IMR-90 (cell line): ENCODE data around the gene LAMA2. TPM values are rescaled to one million over a fixed set of nuclear protein-coding genes. Genes with fewer than 3 reads are reported as not detected.

Experiments
- ATAC-seq: fragments of 200-7000 bp; cut with Tn5 transposase; 2 replicates; pipeline ENCODE4 v1.9.1; 2020; ENCODE audit warnings: low read depth, mild to moderate bottlenecking, moderate library complexity
- BruUV-seq: library from RNA; stranded (reverse); fragments of 400-500 nt; replicated peaks from 2 replicates; lab custom pipeline; 2021; lab: Mats Ljungman, UMichigan
- CTCF ChIA-PET: fragments of 300-600 bp; formaldehyde crosslinking; extraction: SDS; loops from one replicate; lab custom pipeline; 2021; ENCODE audit warnings: antibody characterized with exemption; lab: Yijun Ruan, JAX
- POLR2A ChIA-PET: fragments of 300-600 bp; sonication (Branson Sonifier 250); formaldehyde crosslinking; loops from one replicate; lab custom pipeline; 2022; ENCODE audit warnings: antibody characterized with exemption; ENCODE audit not compliant: unreplicated experiment; lab: Charles Lee
- DNase-seq: peaks from one replicate; pipeline ENCODE4 v3.0.0; 2013
- H2AFZ ChIP-seq: replicated peaks from 2 replicates; pipeline ENCODE3; 2013; ENCODE audit warnings: low read length, mild to moderate bottlenecking; ENCODE audit not compliant: poor library complexity
- H2AK5ac ChIP-seq: 2 replicates; pipeline ENCODE4 v1.6.1; 2013; ENCODE audit warnings: low read depth, low read length, inconsistent platforms
- H2AK9ac ChIP-seq: replicated peaks from 2 replicates; pipeline ENCODE3; 2013; ENCODE audit warnings: mild to moderate bottlenecking, low read depth, low read length, moderate library complexity; ENCODE audit not compliant: poor library complexity
- H2BK120ac ChIP-seq: 2 replicates; pipeline ENCODE4 v1.6.1; 2013; ENCODE audit warnings: low read depth, low read length, inconsistent platforms
- H2BK15ac ChIP-seq: 3 replicates; pipeline ENCODE4 v1.6.1; 2013; ENCODE audit warnings: low read depth, low read length, inconsistent platforms
- H2BK20ac ChIP-seq: 2 replicates; pipeline ENCODE4 v1.6.1; 2013; ENCODE audit warnings: low read depth, mild to moderate bottlenecking, inconsistent platforms, low read length, moderate library complexity
- H2BK5ac ChIP-seq: 2 replicates; pipeline ENCODE4 v1.6.1; 2013; ENCODE audit warnings: mild to moderate bottlenecking, low read depth, low read length, inconsistent platforms; ENCODE audit not compliant: poor library complexity, severe bottlenecking
- H3K14ac ChIP-seq: replicated peaks from 2 replicates; pipeline ENCODE4 v1.6.1; 2013; ENCODE audit warnings: low read depth, low read length, inconsistent platforms
- H3K18ac ChIP-seq: 2 replicates; pipeline ENCODE4 v1.6.1; 2013; ENCODE audit warnings: low read depth, low read length, control low read depth
- H3K23ac ChIP-seq: 2 replicates; pipeline ENCODE4 v1.6.1; 2013; ENCODE audit warnings: low read depth, low read length, inconsistent platforms
- H3K27ac ChIP-seq: 2 replicates; pipeline ENCODE4 v1.5.1; 2013; ENCODE audit warnings: mild to moderate bottlenecking, control low read depth, low read length; ENCODE audit not compliant: insufficient read depth
- H3K27me3 ChIP-seq: 2 replicates; pipeline ENCODE4 v1.6.1; 2013; ENCODE audit warnings: low read length; ENCODE audit not compliant: control insufficient read depth, insufficient read depth
- H3K36me3 ChIP-seq: 2 replicates; pipeline ENCODE4 v1.6.1; 2013; ENCODE audit warnings: low read length, mixed read lengths; ENCODE audit not compliant: control insufficient read depth, insufficient read depth
- H3K4ac ChIP-seq: 2 replicates; pipeline ENCODE4 v1.6.1; 2013; ENCODE audit warnings: low read depth, low read length, inconsistent platforms
- H3K4me1 ChIP-seq: 2 replicates; pipeline ENCODE4 v1.6.1; 2013; ENCODE audit warnings: low read length, mixed read lengths; ENCODE audit not compliant: control insufficient read depth, insufficient read depth
- H3K4me2 ChIP-seq: 2 replicates; pipeline ENCODE4 v1.6.1; 2013; ENCODE audit warnings: low read depth, mild to moderate bottlenecking, control low read depth, low read length, moderate library complexity
- H3K4me3 ChIP-seq: 2 replicates; pipeline ENCODE4 v1.5.1; 2013; ENCODE audit warnings: low read depth, mild to moderate bottlenecking, control low read depth, low read length, moderate library complexity; ENCODE audit not compliant: insufficient read depth
- H3K56ac ChIP-seq: 2 replicates; pipeline ENCODE4 v1.6.1; 2013; ENCODE audit warnings: low read length, inconsistent platforms; ENCODE audit not compliant: insufficient read depth; ENCODE audit errors: extremely low read depth
- H3K79me1 ChIP-seq, 2 experiments: 2 replicates each; pipeline ENCODE4 v1.6.1; 2013; ENCODE audit warnings: low read length in 2 of 2, inconsistent platforms in 1 of 2, low read depth in 1 of 2
- H3K9ac ChIP-seq: 2 replicates; pipeline ENCODE4 v1.6.1; 2013; ENCODE audit warnings: low read depth, low read length, control low read depth
- H3K9me1 ChIP-seq: 2 replicates; pipeline ENCODE4 v1.6.1; 2013; ENCODE audit warnings: low read length, inconsistent platforms; ENCODE audit not compliant: insufficient read depth
- H3K9me3 ChIP-seq: 2 replicates; pipeline ENCODE4 v1.6.1; 2013; ENCODE audit warnings: low read length; ENCODE audit not compliant: control insufficient read depth, insufficient read depth
- H4K20me1 ChIP-seq: 2 replicates; pipeline ENCODE4 v1.6.1; 2013; ENCODE audit warnings: low read length, inconsistent platforms; ENCODE audit not compliant: insufficient read depth
- H4K5ac ChIP-seq: 2 replicates; pipeline ENCODE4 v1.6.1; 2013; ENCODE audit warnings: mild to moderate bottlenecking, low read depth, low read length, control low read depth
- H4K8ac ChIP-seq, 2 experiments: 2 replicates each; pipeline ENCODE4 v1.6.1; 2013; ENCODE audit warnings: low read depth in 2 of 2, low read length in 2 of 2, control low read depth in 1 of 2, inconsistent platforms in 1 of 2
- H4K91ac ChIP-seq: 2 replicates; pipeline ENCODE4 v1.6.1; 2013; ENCODE audit warnings: low read depth, low read length, inconsistent platforms; ENCODE audit not compliant: insufficient read depth
- BHLHE40 ChIP-seq: fragments of 150-350 bp; IDR thresholded peaks from 2 replicates; pipeline ENCODE4 v1.6.1; 2016; ENCODE audit warnings: mild to moderate bottlenecking, low read depth, low read length
- CEBPB ChIP-seq: IDR thresholded peaks from 2 replicates; pipeline ENCODE4 v1.6.1; 2012; ENCODE audit warnings: low read depth, low read length, improper control_type of control experiment
- CHD1 ChIP-seq: IDR thresholded peaks from 2 replicates; pipeline ENCODE4 v1.6.1; 2012; ENCODE audit warnings: low read depth, low read length, improper control_type of control experiment
- CTCF ChIP-seq: conservative IDR thresholded peaks from 2 replicates; pipeline ENCODE4 v1.5.1; 2012; ENCODE audit warnings: mild to moderate bottlenecking, low read depth, low read length, improper control_type of control experiment
- ELK1 ChIP-seq: fragments of 150-350 bp; IDR thresholded peaks from 2 replicates; pipeline ENCODE4 v1.6.1; 2016; ENCODE audit warnings: low read depth, mild to moderate bottlenecking, low read length, moderate library complexity, borderline replicate concordance
- FOS ChIP-seq: fragments of 150-350 bp; IDR thresholded peaks from 2 replicates; pipeline ENCODE4 v1.6.1; 2016; ENCODE audit warnings: low read depth, low read length
- MAFK ChIP-seq: IDR thresholded peaks from 2 replicates; pipeline ENCODE4 v1.6.1; 2012; ENCODE audit warnings: low read depth, low read length, improper control_type of control experiment
- MAZ ChIP-seq: IDR thresholded peaks from 2 replicates; pipeline ENCODE4 v1.6.1; 2012; ENCODE audit warnings: low read depth, mild to moderate bottlenecking, low read length, improper control_type of control experiment, moderate library complexity, borderline replicate concordance
- MXI1 ChIP-seq: IDR thresholded peaks from 2 replicates; pipeline ENCODE4 v1.6.1; 2012; ENCODE audit warnings: low read depth, mild to moderate bottlenecking, low read length, moderate library complexity, borderline replicate concordance
- NFE2L2 ChIP-seq: fragments of 150-350 bp; IDR thresholded peaks from 2 replicates; pipeline ENCODE4 v1.6.1; 2016; ENCODE audit warnings: low read depth, mild to moderate bottlenecking, low read length
- POLR2A ChIP-seq: IDR thresholded peaks from 2 replicates; pipeline ENCODE4 v1.6.1; 2012; ENCODE audit warnings: mild to moderate bottlenecking, low read depth, low read length
- RAD21 ChIP-seq: IDR thresholded peaks from 2 replicates; pipeline ENCODE4 v1.6.1; 2012; ENCODE audit warnings: low read length, improper control_type of control experiment
- RCOR1 ChIP-seq: IDR thresholded peaks from 2 replicates; pipeline ENCODE4 v1.6.1; 2012; ENCODE audit warnings: mild to moderate bottlenecking, low read length, improper control_type of control experiment; ENCODE audit not compliant: insufficient replicate concordance
- RFX5 ChIP-seq: IDR thresholded peaks from 2 replicates; pipeline ENCODE4 v1.8.0; 2012; ENCODE audit warnings: low read depth, mild to moderate bottlenecking, low read length, moderate library complexity
- SMC3 ChIP-seq: fragments of 150-350 bp; IDR thresholded peaks from 2 replicates; pipeline ENCODE4 v1.6.1; 2016; ENCODE audit warnings: low read depth, mild to moderate bottlenecking, antibody characterized with exemption, low read length, moderate library complexity
- USF2 ChIP-seq: fragments of 150-350 bp; IDR thresholded peaks from 2 replicates; pipeline ENCODE4 v1.6.1; 2017; ENCODE audit warnings: mild to moderate bottlenecking, antibody characterized with exemption, low read length, low read depth
- WGBS, 2 experiments: methylation state at CpG; one replicate each; pipeline versions ENCODE4 v1.1.5 to v1.1.7; 2013; ENCODE audit warnings: missing lambda C conversion rate in 2 of 2; ENCODE audit not compliant: insufficient read length in 1 of 2; ENCODE audit errors: extremely low coverage in 2 of 2; 5-methylcytosine and 5-hydroxymethylcytosine counted together
- dilution Hi-C: fragments of 300-500 bp; cut with HindIII; formaldehyde crosslinking; loops from one replicate; pipeline ENCODE4 v1.14.3; 2018; ENCODE audit warnings: low sequenced_read_pairs; ENCODE audit not compliant: unreplicated experiment
- in situ Hi-C: fragments of 300-500 bp; cut with MboI; formaldehyde crosslinking; loops from 3 replicates; pipeline ENCODE4 v1.14.3; 2019; ENCODE audit warnings: low sequenced_read_pairs, inconsistent platforms, mixed read lengths
- intact Hi-C: fragments of 100-400 bp; cut with micrococcal nuclease; formaldehyde crosslinking; loops from 2 replicates; pipeline ENCODE4 v1.10.0; 2022
- polyA plus RNA-seq, 3 experiments: library from polyadenylated mRNA; depleted of rRNA; stranded (reverse); fragments of >200 nt; gene quantifications; 2 replicates each; pipeline ENCODE4 v1.2.3, GENCODE V29; 2012; ENCODE audit warnings: low replicate concordance in 1 of 3
- total RNA-seq: library from RNA; depleted of rRNA; stranded (reverse); fragments of >200 nt; gene quantifications from 2 replicates; pipeline ENCODE4 v1.2.3, GENCODE V29; 2012

LAMA2 gene
- total and polyA plus RNA-seq, 2 of the 4 experiments (the other 2 are of a cell fraction): 9.9 to 13.3 TPM

GRCh38 chr6:129150507-129150906, 267.6 kb downstream of the LAMA2 start:
- H3K36me3 ChIP-seq: 0 out of 2 replicates have a peak, but pooled peaks cover 1% of the 10 kb centered on the region
- no peak overlapping the region for H3K14ac ChIP-seq
- H2BK20ac ChIP-seq: no peak overlapping the region
- ATAC-seq: no peak
- H2AK5ac ChIP-seq: no peak overlapping the region
- H3K79me1 ChIP-seq: no peaks in the 10 kb centered on the region
- no peak overlapping the region for H4K5ac ChIP-seq
- H3K9ac ChIP-seq: no peak overlapping the region
- intact Hi-C loops (no loop called here), in situ Hi-C loops (no loop called here), dilution Hi-C loops (no loop called here)
- H4K8ac ChIP-seq: no peak overlapping the region
- no peaks in the 10 kb centered on the region for H3K27me3 ChIP-seq
- no peak overlapping the region for H2AFZ ChIP-seq
- TF ChIP-seq CEBPB (no peak), BHLHE40 (no peak), POLR2A (no peak), RCOR1 (no peak), RAD21 (no peak), FOS (no peak), RFX5 (no peak), USF2 (no peak), MAFK (no peak), MXI1 (no peak), SMC3 (no peak), ELK1 (no peak), CHD1 (no peak), MAZ (no peak), CTCF (no peak), NFE2L2 (no peak)
- CTCF ChIA-PET: no interaction called here
- H3K18ac ChIP-seq: no peak overlapping the region
- no peak overlapping the region for H3K23ac ChIP-seq
- H3K27ac ChIP-seq: no peak overlapping the region
- H3K9me3 ChIP-seq: no peaks in the 10 kb centered on the region
- POLR2A ChIA-PET: no interaction called here
- no peak overlapping the region for H3K4me3 ChIP-seq
- H2BK5ac ChIP-seq: no peak overlapping the region
- DNase-seq: no peak
- WGBS, 2 experiments: no CpG with 5 or more reads among the region's 4 CpGs
- H3K56ac ChIP-seq: no peak overlapping the region
- BruUV-seq: no TSS peak
- H4K20me1 ChIP-seq: no peaks in the 10 kb centered on the region
- no peak overlapping the region for H4K91ac ChIP-seq
- no peaks in the 10 kb centered on the region for H3K9me1 ChIP-seq
- no peaks in the 10 kb centered on the region for H3K4me1 ChIP-seq
- no peak overlapping the region for H3K4ac ChIP-seq
- no peak overlapping the region for H2BK15ac ChIP-seq
- no peak overlapping the region for H2BK120ac ChIP-seq
- H3K4me2 ChIP-seq: no peak overlapping the region
- no peak overlapping the region for H2AK9ac ChIP-seq
